ENCODE measurements around the gene MRPS25. TPM values are rescaled to one million over a fixed set of nuclear protein-coding genes. Genes with fewer than 3 reads are reported as not detected.

Gene MRPS25
- total and polyA plus RNA-seq, 2 donors (not counting 3 experiments of a cell fraction or from before 2014, with no cell fraction given): 32.5 to 68.7 TPM

DNA sequence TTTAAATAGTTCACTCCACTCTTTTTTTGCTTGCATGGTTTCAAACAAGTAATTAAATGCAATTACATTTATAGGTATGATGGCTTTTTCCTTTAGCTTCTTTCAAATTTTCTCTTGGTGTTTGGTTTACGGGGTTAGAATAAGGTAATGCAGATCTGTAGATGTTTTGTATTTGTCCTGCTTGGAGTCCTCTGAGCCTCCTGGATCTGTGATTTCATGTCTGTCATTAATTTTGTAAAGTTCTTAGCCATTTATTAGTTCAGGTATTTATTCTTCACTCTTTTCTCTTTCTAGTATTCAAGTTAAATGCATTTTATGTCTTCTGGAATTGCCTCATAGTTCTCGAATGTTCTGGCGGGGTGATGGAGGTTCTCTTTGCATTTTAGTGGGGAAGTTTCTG, 1.4 kb upstream of the MRPS25 start:
- Histone ChIP-seq H3K36me3 (ENCODE audit: control insufficient read depth in 2 of 2, extremely low read depth in 1 of 2, insufficient read depth in 2 of 2, low read length in 2 of 2) (peaks cover 0 to 3% of the 10 kb centered on the region in 2 experiments), H3K27me3 (ENCODE audit: control insufficient read depth in 2 of 2, insufficient read depth in 2 of 2, low read length in 2 of 2) (no peaks in the 10 kb centered on the region), H3K4me1 (ENCODE audit: control insufficient read depth, extremely low read depth, insufficient read depth, low read length) (peaks cover 10% of the 10 kb centered on the region), H3K4me3 (replicated peaks in 1 of 3; ENCODE audit: insufficient read depth in 1 of 3, low read depth in 1 of 3, low read length in 3 of 3) (no peak overlapping the region), H3K9me3 (replicated peaks; ENCODE audit: control insufficient read depth, insufficient read depth, low read length) (no peaks in the 10 kb centered on the region), H4K20me1 (replicated peaks; ENCODE audit: control insufficient read depth, extremely low read depth, insufficient read depth, low read length) (no peaks in the 10 kb centered on the region), H3K4me2 (ENCODE audit: insufficient read depth, low read length) (no peak overlapping the region), H3K9me1 (replicated peaks; ENCODE audit: control insufficient read depth, extremely low read depth, insufficient read depth, low read length) (no peaks in the 10 kb centered on the region), H3K9ac (replicated peaks; ENCODE audit: extremely low read depth, insufficient read depth, low read length) (no peak overlapping the region), H3K79me2 (ENCODE audit: control insufficient read depth, insufficient read depth, low read length) (peaks cover 21% of the 10 kb centered on the region), H2AFZ (ENCODE audit: low read depth, low read length) (no peak overlapping the region), H3K27ac (ENCODE audit: insufficient read depth, low read depth, low read length) (no peak overlapping the region)
- POLR2A ChIA-PET: no interaction called here
- no TSS peak for BruUV-seq (replicated peaks)
- no peak for DNase-seq (ENCODE audit: low read depth, low spot score)
- CTCF ChIA-PET: no interaction called here
- no peak for FAIRE-seq
- TF ChIP-seq MYC (IDR thresholded peaks at IDR 0.05; ENCODE audit: low read depth, low read length) (no peak), POLR2A (IDR thresholded peaks at IDR 0.05; ENCODE audit: low read depth, low read length) (no peak), FOS (IDR thresholded peaks at IDR 0.05; ENCODE audit: borderline replicate concordance, insufficient read depth, low read length) (no peak), EZH2 (IDR thresholded peaks at IDR 0.05; ENCODE audit: borderline replicate concordance, low read depth, low read length, severe bottlenecking) (no peak), JUN (IDR thresholded peaks at IDR 0.05; ENCODE audit: borderline replicate concordance, insufficient read depth, insufficient read length, low read depth) (no peak), GATA2 (IDR thresholded peaks at IDR 0.05; ENCODE audit: insufficient read depth, insufficient read length, low read depth, low read length) (no peak), POLR2AphosphoS5 (IDR thresholded peaks at IDR 0.05; ENCODE audit: insufficient read depth, low read depth, low read length) (no peak)
- TF ChIP-seq, protein P1, sequence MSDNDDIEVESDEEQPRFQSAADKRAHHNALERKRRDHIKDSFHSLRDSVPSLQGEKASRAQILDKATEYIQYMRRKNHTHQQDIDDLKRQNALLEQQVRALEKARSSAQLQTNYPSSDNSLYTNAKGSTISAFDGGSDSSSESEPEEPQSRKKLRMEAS (IDR thresholded peaks at IDR 0.05; ENCODE audit: insufficient read depth, insufficient read length): no peak
- TF ChIP-seq, protein P2, sequence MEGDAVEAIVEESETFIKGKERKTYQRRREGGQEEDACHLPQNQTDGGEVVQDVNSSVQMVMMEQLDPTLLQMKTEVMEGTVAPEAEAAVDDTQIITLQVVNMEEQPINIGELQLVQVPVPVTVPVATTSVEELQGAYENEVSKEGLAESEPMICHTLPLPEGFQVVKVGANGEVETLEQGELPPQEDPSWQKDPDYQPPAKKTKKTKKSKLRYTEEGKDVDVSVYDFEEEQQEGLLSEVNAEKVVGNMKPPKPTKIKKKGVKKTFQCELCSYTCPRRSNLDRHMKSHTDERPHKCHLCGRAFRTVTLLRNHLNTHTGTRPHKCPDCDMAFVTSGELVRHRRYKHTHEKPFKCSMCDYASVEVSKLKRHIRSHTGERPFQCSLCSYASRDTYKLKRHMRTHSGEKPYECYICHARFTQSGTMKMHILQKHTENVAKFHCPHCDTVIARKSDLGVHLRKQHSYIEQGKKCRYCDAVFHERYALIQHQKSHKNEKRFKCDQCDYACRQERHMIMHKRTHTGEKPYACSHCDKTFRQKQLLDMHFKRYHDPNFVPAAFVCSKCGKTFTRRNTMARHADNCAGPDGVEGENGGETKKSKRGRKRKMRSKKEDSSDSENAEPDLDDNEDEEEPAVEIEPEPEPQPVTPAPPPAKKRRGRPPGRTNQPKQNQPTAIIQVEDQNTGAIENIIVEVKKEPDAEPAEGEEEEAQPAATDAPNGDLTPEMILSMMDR (IDR thresholded peaks at IDR 0.05; ENCODE audit: extremely low read depth in 1 of 2, insufficient read depth in 1 of 2, low read depth in 1 of 2, low read length in 2 of 2): no peak
- intact Hi-C loops (cut with micrococcal nuclease): no loop called here
- dilution Hi-C loops (cut with MboI; ENCODE audit: extremely low pct_ligation_motif_present, low sequenced_read_pairs): no loop called here

All from endothelial cell of umbilical vein (primary cell).